HEK293T (cell line): Measurements from ENCODE around the gene PRPSAP2.
"Not testable (repeated sequence)": the region's sequence is repeated elsewhere in the genome, so short reads cannot be mapped to it uniquely, and the experiment has no call there.

ENCODE experiments used
- BHLHE40 ChIP-seq: fragments of 450-650 bp; IDR thresholded peaks from 2 replicates; pipeline ENCODE4 v1.6.1; 2016; ENCODE audit warnings: mild to moderate bottlenecking, moderate library complexity, borderline replicate concordance
- ELF4 ChIP-seq: fragments of 450-650 bp; IDR thresholded peaks from 2 replicates; pipeline ENCODE4 v1.6.1; 2017; ENCODE audit warnings: antibody characterized with exemption
- FOXK2 ChIP-seq: fragments of 450-650 bp; IDR thresholded peaks from 2 replicates; pipeline ENCODE4 v1.6.1; 2016; ENCODE audit warnings: mild to moderate bottlenecking
- FOXM1 ChIP-seq: fragments of 450-650 bp; IDR thresholded peaks from 2 replicates; pipeline ENCODE4 v1.6.1; 2017; ENCODE audit warnings: mild to moderate bottlenecking, borderline replicate concordance
- HDGF ChIP-seq: fragments of 450-650 bp; IDR thresholded peaks from 2 replicates; pipeline ENCODE4 v1.6.1; 2017; ENCODE audit warnings: antibody characterized with exemption, borderline replicate concordance
- L3MBTL2 ChIP-seq: fragments of 450-650 bp; conservative IDR thresholded peaks from 2 replicates; pipeline ENCODE4 v1.6.1; 2016; ENCODE audit warnings: mild to moderate bottlenecking
- NFRKB ChIP-seq: fragments of 450-650 bp; IDR thresholded peaks from 2 replicates; pipeline ENCODE4 v1.6.1; 2016; ENCODE audit warnings: mild to moderate bottlenecking, moderate library complexity
- SP1 ChIP-seq: fragments of 450-650 bp; IDR thresholded peaks from 2 replicates; pipeline ENCODE4 v1.6.1; 2017
- SUZ12 ChIP-seq: fragments of 450-650 bp; IDR thresholded peaks from 2 replicates; pipeline ENCODE4 v1.6.1; 2016; ENCODE audit warnings: mild to moderate bottlenecking
- ZNF384 ChIP-seq: fragments of 450-650 bp; IDR thresholded peaks from 2 replicates; pipeline ENCODE4 v1.6.1; 2016
- TF ChIP-seq, protein P1 (sequence below): fragments of 450-650 bp; IDR thresholded peaks from 2 replicates; pipeline ENCODE4 v1.6.1; 2016

DNA sequence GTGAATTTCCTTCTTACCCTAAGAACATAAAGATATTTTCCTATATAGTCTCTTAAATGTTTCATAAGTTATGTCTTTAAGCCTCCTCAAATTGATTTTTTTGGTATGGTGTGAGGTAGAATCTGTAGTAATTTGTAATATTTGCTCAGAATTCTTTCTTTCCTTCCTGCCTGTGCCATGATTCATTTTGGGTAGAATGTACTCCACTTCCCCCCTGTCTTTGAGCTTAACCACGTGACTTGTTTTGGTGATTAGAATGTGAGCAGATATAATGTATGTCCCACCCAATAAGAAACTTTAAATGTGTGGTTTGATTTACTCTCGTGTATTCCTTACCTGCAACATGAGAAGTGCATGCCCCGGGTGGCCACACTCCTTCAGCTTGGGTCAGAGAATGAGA, 36.5 kb upstream of the PRPSAP2 start:
- TF ChIP-seq ELF4, HDGF, NFRKB, SUZ12, FOXM1, BHLHE40, SP1, FOXK2, L3MBTL2, ZNF384: not testable (repeated sequence)
- TF ChIP-seq, protein P1, sequence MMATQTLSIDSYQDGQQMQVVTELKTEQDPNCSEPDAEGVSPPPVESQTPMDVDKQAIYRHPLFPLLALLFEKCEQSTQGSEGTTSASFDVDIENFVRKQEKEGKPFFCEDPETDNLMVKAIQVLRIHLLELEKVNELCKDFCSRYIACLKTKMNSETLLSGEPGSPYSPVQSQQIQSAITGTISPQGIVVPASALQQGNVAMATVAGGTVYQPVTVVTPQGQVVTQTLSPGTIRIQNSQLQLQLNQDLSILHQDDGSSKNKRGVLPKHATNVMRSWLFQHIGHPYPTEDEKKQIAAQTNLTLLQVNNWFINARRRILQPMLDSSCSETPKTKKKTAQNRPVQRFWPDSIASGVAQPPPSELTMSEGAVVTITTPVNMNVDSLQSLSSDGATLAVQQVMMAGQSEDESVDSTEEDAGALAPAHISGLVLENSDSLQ: not testable (repeated sequence)
